Natural killer cell (primary cell): ENCODE data around the gene PITPNB. TPM values are rescaled to one million over a fixed set of nuclear protein-coding genes. Genes with fewer than 3 reads are reported as not detected.

ENCODE experiments used
- ATAC-seq, 3 donors: fragments of 150-1000 bp in 2 of 3; fragments of 200-7000 bp in 1 of 3; cut with Tn5 transposase; 1 replicate in 1 of 3; 2 replicates in 2 of 3; pipeline ENCODE4 v1.10.0; 2021; ENCODE audit warnings: mild to moderate bottlenecking in 2 of 3, moderate library complexity in 2 of 3
- DNase-seq, 2 donors: peaks; one replicate each; pipeline versions ENCODE4 v3.0.0 to v3.0.0-alpha.2; 2013 to 2021; ENCODE audit warnings: mixed read lengths in 1 of 2
- H3K27ac ChIP-seq: one replicate; pipeline ENCODE4 v1.5.1; 2013; ENCODE audit warnings: mild to moderate bottlenecking, low read length
- H3K27me3 ChIP-seq: one replicate; pipeline ENCODE4 v1.6.1; 2013; ENCODE audit warnings: low read length; ENCODE audit not compliant: control insufficient read depth, insufficient read depth
- H3K36me3 ChIP-seq: one replicate; pipeline ENCODE4 v1.6.1; 2013; ENCODE audit warnings: low read length; ENCODE audit not compliant: control insufficient read depth, insufficient read depth
- H3K4me1 ChIP-seq: one replicate; pipeline ENCODE4 v1.6.1; 2013; ENCODE audit warnings: low read length; ENCODE audit not compliant: control insufficient read depth, insufficient read depth
- H3K4me3 ChIP-seq: one replicate; pipeline ENCODE4 v1.5.1; 2013; ENCODE audit warnings: low read length
- H3K9me3 ChIP-seq: one replicate; pipeline ENCODE4 v1.6.1; 2013; ENCODE audit warnings: low read length; ENCODE audit not compliant: control insufficient read depth, insufficient read depth
- H3K27ac Mint-ChIP-seq, 2 donors: one replicate each; pipeline ENCODE4 v1.8.0; 2022; ENCODE audit warnings: mild to moderate bottlenecking in 2 of 2, mixed read lengths in 2 of 2, moderate library complexity in 1 of 2
- H3K27me3 Mint-ChIP-seq, 2 donors: one replicate each; pipeline ENCODE4 v1.8.0; 2022; ENCODE audit warnings: low read depth in 2 of 2, mixed read lengths in 2 of 2
- H3K36me3 Mint-ChIP-seq: one replicate; pipeline ENCODE4 v1.8.0; 2022; ENCODE audit warnings: mixed read lengths
- H3K4me1 Mint-ChIP-seq, 2 donors: one replicate each; pipeline ENCODE4 v1.8.0; 2022; ENCODE audit warnings: mixed read lengths in 2 of 2
- H3K4me3 Mint-ChIP-seq: one replicate; pipeline ENCODE4 v1.8.0; 2022; ENCODE audit warnings: mild to moderate bottlenecking, moderate library complexity, mixed read lengths
- H3K9me3 Mint-ChIP-seq, 2 donors: one replicate each; pipeline ENCODE4 v1.8.0; 2022; ENCODE audit warnings: mixed read lengths in 2 of 2
- WGBS: methylation state at CpG from one replicate; pipeline ENCODE4 v1.1.7; 2013; ENCODE audit warnings: missing lambda C conversion rate; ENCODE audit not compliant: insufficient coverage; 5-methylcytosine and 5-hydroxymethylcytosine counted together
- intact Hi-C: fragments of 100-400 bp; cut with micrococcal nuclease; formaldehyde crosslinking; loops from one replicate; pipeline ENCODE4 v1.14.2; 2022
- total RNA-seq, 4 donors: library from RNA; stranded (reverse); fragments of 120-200 nt in 1 of 4; gene quantifications; one replicate each; pipeline versions ENCODE4 v1.2.3 to v1.2.4, GENCODE V29; 2013 to 2022
- TF ChIP-seq, protein P1 (sequence below): fragments of 200-600 bp; IDR thresholded peaks from one replicate; pipeline ENCODE4 v1.8.0; 2022; ENCODE audit warnings: antibody characterized with exemption

Gene PITPNB
- total RNA-seq, 3 donors from 2014 or later (not counting 1 experiment from before 2014, with no cell fraction given), result 58.4 to 77.7 (median 65.1) TPM

DNA sequence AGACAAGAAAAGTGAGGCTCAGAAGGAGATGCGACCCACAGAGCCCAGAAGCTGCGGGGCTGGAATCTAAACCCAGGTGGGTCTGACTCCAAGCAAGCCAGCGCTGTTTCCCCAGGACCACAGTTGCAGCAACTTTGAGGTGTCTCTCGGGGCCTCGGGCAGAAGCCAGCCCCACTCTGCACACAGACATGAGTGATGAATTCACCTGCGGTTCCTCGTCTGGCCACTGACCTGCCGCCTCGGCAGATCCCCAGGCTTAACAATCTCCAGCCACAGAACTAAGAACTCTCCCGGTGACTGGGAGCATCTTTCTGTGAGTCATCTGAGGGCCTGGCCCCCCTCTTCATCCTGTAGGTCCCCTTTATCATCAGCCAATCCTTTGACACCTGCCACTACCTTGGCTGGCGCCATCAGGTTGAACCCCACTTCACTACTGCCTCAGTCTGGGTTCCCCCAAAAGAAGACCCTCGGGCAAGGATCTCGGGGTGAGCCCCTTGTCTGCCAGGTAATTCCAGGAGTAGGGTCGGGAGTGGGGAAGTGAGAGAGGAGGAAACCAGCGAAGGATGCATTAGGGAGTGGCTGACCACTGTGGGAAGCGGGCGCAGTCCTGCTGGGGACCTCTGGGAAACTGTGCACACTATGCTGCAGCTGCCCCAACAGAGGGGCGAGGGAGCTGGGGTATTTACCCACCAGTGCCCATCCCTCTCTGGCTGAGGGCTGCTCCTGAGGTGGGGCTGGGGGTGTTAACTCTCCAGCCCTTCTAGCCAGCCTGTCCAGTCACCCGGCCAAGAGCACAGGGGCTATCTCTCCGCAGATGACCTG lies 84.5 kb downstream of the PITPNB start:
- Histone ChIP-seq H3K4me1 (peaks cover 3% of the 10 kb centered on the region), H3K4me3 (no peak overlapping the region), H3K36me3 (no peaks in the 10 kb centered on the region), H3K27ac (no peak overlapping the region), H3K27me3 (no peaks in the 10 kb centered on the region), H3K9me3 (no peaks in the 10 kb centered on the region)
- TF ChIP-seq, protein P1, sequence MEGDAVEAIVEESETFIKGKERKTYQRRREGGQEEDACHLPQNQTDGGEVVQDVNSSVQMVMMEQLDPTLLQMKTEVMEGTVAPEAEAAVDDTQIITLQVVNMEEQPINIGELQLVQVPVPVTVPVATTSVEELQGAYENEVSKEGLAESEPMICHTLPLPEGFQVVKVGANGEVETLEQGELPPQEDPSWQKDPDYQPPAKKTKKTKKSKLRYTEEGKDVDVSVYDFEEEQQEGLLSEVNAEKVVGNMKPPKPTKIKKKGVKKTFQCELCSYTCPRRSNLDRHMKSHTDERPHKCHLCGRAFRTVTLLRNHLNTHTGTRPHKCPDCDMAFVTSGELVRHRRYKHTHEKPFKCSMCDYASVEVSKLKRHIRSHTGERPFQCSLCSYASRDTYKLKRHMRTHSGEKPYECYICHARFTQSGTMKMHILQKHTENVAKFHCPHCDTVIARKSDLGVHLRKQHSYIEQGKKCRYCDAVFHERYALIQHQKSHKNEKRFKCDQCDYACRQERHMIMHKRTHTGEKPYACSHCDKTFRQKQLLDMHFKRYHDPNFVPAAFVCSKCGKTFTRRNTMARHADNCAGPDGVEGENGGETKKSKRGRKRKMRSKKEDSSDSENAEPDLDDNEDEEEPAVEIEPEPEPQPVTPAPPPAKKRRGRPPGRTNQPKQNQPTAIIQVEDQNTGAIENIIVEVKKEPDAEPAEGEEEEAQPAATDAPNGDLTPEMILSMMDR, result no peak
- H3K9me3 Mint-ChIP-seq, result no peaks in the 10 kb centered on the region
- H3K4me1 Mint-ChIP-seq, result peaks cover 8 to 10% of the 10 kb centered on the region in 2 donors
- DNase-seq (no peak), ATAC-seq (no peak)
- H3K36me3 Mint-ChIP-seq, result no peaks in the 10 kb centered on the region
- 95% methylated on average over 20 of the region's 20 CpGs for WGBS
- no peaks in the 10 kb centered on the region for H3K27me3 Mint-ChIP-seq
- no peak overlapping the region for H3K27ac Mint-ChIP-seq
- H3K4me3 Mint-ChIP-seq, result no peak overlapping the region
- intact Hi-C loops, result no loop called here

DNA sequence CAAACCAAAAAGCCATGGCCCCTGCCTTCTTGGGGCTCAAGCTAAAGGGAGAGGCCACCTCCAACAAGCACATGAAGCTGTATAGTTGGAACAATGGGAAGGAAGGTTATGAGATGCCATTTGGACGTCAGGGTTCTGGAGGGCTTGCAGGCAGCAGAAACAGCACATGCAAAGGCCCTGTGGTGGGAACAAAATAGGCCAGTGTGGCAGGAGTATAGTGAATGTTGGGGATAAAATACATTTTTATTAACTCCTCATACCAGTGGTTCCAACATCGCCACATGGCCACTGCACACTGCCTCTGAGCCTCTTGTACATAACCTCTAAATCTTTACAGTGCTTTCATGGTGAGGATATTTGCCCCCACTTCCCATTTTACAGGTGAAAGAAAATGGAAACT lies 85.3 kb downstream of the PITPNB start:
- no peaks in the 10 kb centered on the region for H3K9me3 Mint-ChIP-seq
- no peaks in the 10 kb centered on the region for H3K36me3 Mint-ChIP-seq
- intact Hi-C loops, result no loop called here
- H3K4me1 ChIP-seq, result peaks cover 3% of the 10 kb centered on the region
- TF ChIP-seq, protein P1, result no peak
- ATAC-seq (no peak), DNase-seq (no peak)
- no peak overlapping the region for H3K4me3 Mint-ChIP-seq
- H3K27me3 Mint-ChIP-seq, result no peaks in the 10 kb centered on the region
- H3K4me1 Mint-ChIP-seq, result peaks cover 8 to 10% of the 10 kb centered on the region in 2 donors
- H3K27ac ChIP-seq, result no peak overlapping the region
- H3K27me3 ChIP-seq, result no peaks in the 10 kb centered on the region
- no peaks in the 10 kb centered on the region for H3K9me3 ChIP-seq
- no peak overlapping the region for H3K4me3 ChIP-seq
- no peaks in the 10 kb centered on the region for H3K36me3 ChIP-seq
- no peak overlapping the region for H3K27ac Mint-ChIP-seq
- WGBS, result 90% methylated on average over 2 of the region's 2 CpGs

DNA sequence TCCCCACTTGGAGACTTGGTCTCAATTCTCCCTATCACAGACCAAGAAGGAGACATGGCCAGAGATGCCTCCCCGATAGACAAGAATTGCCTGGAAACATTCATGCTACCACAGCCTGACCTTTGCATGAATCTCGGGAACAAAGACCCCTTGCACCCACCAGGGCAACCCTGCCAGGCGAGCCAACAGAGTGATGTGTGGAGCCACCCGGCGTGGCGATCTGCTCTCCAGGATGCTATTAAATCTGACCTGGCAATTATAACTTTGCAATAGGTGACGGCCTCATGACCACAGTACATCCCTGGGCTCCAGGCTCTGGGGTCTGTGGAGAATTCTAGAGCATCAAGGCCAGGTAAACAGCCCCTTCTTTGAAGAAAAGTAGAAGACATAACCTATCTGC lies 86.5 kb downstream of the PITPNB start:
- Histone ChIP-seq H3K4me3 (no peak overlapping the region), H3K27me3 (no peaks in the 10 kb centered on the region), H3K27ac (no peak overlapping the region), H3K4me1 (peaks cover 3% of the 10 kb centered on the region), H3K36me3 (no peaks in the 10 kb centered on the region), H3K9me3 (no peaks in the 10 kb centered on the region)
- ATAC-seq (no peak), DNase-seq (no peak)
- Mint-ChIP-seq H3K4me1 (peaks cover 8 to 14% of the 10 kb centered on the region in 2 donors), H3K9me3 (no peaks in the 10 kb centered on the region), H3K4me3 (no peak overlapping the region), H3K36me3 (no peaks in the 10 kb centered on the region), H3K27ac (peak overlapping the region in 1 of 2 donors; percentile 42), H3K27me3 (no peaks in the 10 kb centered on the region)
- TF ChIP-seq, protein P1, result no peak
- intact Hi-C loops, result no loop called here
- WGBS, result 87% methylated on average over 6 of the region's 7 CpGs
